RWPE1 (cell line): ENCODE results near the gene ARHGEF12.

Experiments used
- CTCF ChIA-PET: fragments of 350-600 bp; sonication (Branson Sonifier 250); formaldehyde crosslinking; extraction: SDS; loops from one replicate; lab custom pipeline; 2021; lab: Yijun Ruan, JAX
- POLR2A ChIA-PET: fragments of 400-600 bp; formaldehyde crosslinking; extraction: SDS; loops from one replicate; lab custom pipeline; 2020; ENCODE audit warnings: antibody characterized with exemption; ENCODE audit not compliant: low non-redundant PET; lab: Yijun Ruan, JAX
- DNase-seq: peaks from one replicate; pipeline ENCODE4 v3.0.0; 2012; ENCODE audit warnings: low spot score
- H3K27ac ChIP-seq: fragments of 450-650 bp; 2 replicates; pipeline ENCODE4 v1.5.1; 2017
- CTCF ChIP-seq: fragments of 450-650 bp; conservative IDR thresholded peaks from 2 replicates; pipeline ENCODE4 v1.5.1; 2017; ENCODE audit warnings: low read depth, mild to moderate bottlenecking

The ARHGEF12 gene

GRCh38 chr11:120335908-120336640 lies at the start of gene ARHGEF12:
Gene ARHGEF12 (plus strand): TSS chr11:120336413. CDS start chr11:120337244, 831 bp downstream.
- DNase-seq: peak; percentile 93
- peak; percentile 63 for TF ChIP-seq CTCF
- POLR2A ChIA-PET: no interaction called here
- CTCF ChIA-PET: interaction anchor here (0.8 to 1.0 kb wide), 2 partner anchors 77 to 181 kb away, joined by 4 to 5 read pairs; no protein-coding TSS in a partner anchor
- peak within 1 kb of the TSS; percentile 96 for H3K27ac ChIP-seq

GRCh38 chr11:120288021-120288420 lies 48.2 kb upstream of the ARHGEF12 start:
- H3K27ac ChIP-seq: no peak overlapping the region
- no peak for TF ChIP-seq CTCF
- POLR2A ChIA-PET: no interaction called here
- CTCF ChIA-PET: interaction anchor here (0.6 to 1.1 kb wide), 2 partner anchors 12 to 51 kb away, joined by 3 to 4 read pairs; no protein-coding TSS in a partner anchor
- no peak for DNase-seq

DNA sequence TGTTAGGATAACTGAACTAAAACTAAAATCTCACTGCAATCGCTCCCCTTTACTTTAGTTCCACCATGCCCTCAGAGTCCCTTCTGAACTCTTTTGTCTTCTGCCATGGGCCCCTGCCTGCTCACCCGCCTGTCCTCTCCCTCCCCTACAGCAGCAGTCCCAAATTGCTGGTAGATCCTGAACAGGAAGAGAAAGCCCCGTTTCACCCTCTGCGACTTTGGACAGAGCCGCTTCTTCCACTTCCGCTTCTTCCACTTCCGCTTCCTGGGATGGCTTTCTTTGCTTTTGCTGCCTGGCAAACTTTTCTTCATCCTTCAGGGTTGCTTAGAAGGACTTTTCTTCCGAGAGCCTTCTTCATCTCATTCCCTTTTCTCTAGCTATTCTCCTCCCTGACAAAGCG lies 46.8 kb upstream of the ARHGEF12 start:
- ChIA-PET CTCF (interaction anchor here (0.9 to 1.1 kb wide), 2 partner anchors 11 to 54 kb away, joined by 3 to 4 read pairs; no protein-coding TSS in a partner anchor), POLR2A (no interaction called here)
- no peak overlapping the region for H3K27ac ChIP-seq
- DNase-seq: no peak
- TF ChIP-seq CTCF: no peak

DNA sequence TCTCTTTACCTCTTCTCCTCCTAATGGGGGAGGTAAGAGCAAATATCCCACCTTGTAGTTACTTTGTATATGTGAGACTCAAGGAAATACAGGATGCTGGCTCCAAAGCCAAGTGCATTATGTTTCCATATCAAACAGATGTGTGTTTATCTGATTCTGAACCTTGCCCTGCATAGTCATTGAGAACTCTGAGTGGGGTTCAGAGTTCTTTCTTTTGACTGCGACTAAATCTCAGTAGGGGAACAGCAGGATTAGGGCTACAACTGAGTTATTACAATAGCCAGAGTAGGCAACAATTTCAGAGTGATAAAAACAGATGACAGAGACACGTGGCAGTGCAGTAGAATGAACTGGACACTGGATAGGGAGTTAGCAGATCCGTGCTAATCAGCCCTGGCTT lies 45.3 kb upstream of the ARHGEF12 start:
- ChIA-PET POLR2A (no interaction called here), CTCF (no interaction called here)
- DNase-seq: no peak
- TF ChIP-seq CTCF: no peak
- H3K27ac ChIP-seq: no peak overlapping the region

DNA sequence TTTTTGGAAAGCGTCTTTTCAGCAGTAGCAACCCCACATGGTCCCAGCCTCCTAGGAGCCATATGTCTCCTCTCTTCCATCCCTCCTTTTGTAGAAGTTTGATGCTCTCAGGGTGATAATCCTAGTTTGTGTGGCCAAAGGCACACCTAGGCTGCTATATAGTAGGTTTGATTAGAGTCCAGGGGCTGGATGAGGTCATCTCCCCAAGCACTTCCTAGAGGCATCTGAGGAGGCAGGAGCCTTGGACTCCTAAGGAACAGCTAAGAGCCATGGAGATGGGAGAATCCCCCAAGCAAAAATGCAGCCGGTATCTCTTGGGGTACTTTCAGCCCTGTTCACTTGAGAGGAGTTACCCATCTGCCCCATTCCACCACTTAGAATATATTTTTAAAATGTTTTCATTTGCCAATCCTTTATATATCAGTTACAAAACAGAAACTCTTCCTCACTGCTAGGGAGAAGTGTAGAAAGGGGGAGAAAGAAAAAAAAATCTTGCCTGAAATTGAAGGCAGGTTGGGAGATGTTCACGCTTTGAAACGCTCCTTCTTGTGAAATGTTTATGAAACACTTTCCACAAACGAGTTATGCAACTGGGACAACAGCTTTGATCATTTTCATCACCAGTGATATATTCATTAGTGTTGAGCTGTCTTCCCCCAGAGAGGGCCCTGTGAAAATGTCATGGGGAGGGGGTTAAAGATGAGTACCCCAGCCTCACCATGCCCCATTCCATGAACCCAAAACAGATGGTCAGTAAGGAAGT lies 43.0 kb upstream of the ARHGEF12 start:
- CTCF ChIA-PET: interaction anchor here (0.6 kb wide), 1 partner anchor 341 kb away, joined by 3 read pairs; no protein-coding TSS in a partner anchor
- H3K27ac ChIP-seq: no peak overlapping the region
- POLR2A ChIA-PET: no interaction called here
- TF ChIP-seq CTCF: no peak
- DNase-seq: no peak

- ChIA-PET CTCF (no interaction called here), POLR2A (no interaction called here)
- H3K27ac ChIP-seq: no peak overlapping the region
- no peak for TF ChIP-seq CTCF
- DNase-seq: no peak
These were observed 42.1 kb upstream of the ARHGEF12 start for GRCh38 chr11:120294096-120294495.
